HepG2 (cell line): ENCODE results near the gene MTA2. TPM values are rescaled to one million over a fixed set of nuclear protein-coding genes. Genes with fewer than 3 reads are reported as not detected.
A peak's percentile ranks its signal among the peaks of the same experiment; 100 is the strongest.

Source experiments
- ATAC-seq: fragments of 200-7000 bp; cut with Tn5 transposase; 3 replicates; pipeline ENCODE4 v1.9.1; 2020; ENCODE audit warnings: mild to moderate bottlenecking, moderate library complexity
- BruUV-seq: library from RNA; stranded (reverse); fragments of 400-500 nt; replicated peaks from 2 replicates; lab custom pipeline; 2021; lab: Mats Ljungman, UMichigan
- CTCF ChIA-PET: fragments of 300-600 bp; formaldehyde crosslinking; extraction: SDS; loops from one replicate; lab custom pipeline; 2021; ENCODE audit warnings: low total read pairs, inconsistent platforms, low intra/inter-chr PET ratio; lab: Yijun Ruan, JAX
- POLR2A ChIA-PET: fragments of 350-600 bp; sonication (Branson Sonifier 250); formaldehyde crosslinking; loops from one replicate; lab custom pipeline; 2020; ENCODE audit warnings: antibody characterized with exemption, inconsistent platforms; lab: Yijun Ruan, JAX
- DNase-seq: peaks from one replicate; pipeline ENCODE4 v3.0.0-alpha.2; 2015; ENCODE audit warnings: low spot score
- FAIRE-seq: peaks from 3 replicates; lab custom pipeline; 2011; peaks lifted over from hg19 to GRCh38; lab: Jason Lieb, UNC
- H2AFZ ChIP-seq: one replicate; pipeline ENCODE4 v1.6.1; 2011; ENCODE audit warnings: low read length, inconsistent platforms
- H3K27ac ChIP-seq: fragments of 300-600 bp; 3 replicates; pipeline ENCODE4 v1.8.0; 2011; ENCODE audit warnings: mixed run types, mild to moderate bottlenecking, mixed read lengths, low read length, inconsistent platforms; ENCODE audit not compliant: insufficient read depth; ENCODE audit errors: extremely low read length
- H3K27me3 ChIP-seq, 2 experiments: fragments of 200-600 bp in 1 of 2; 2 replicates in 1 of 2; 3 replicates in 1 of 2; pipeline versions ENCODE4 v1.6.0 to v1.8.0; 2011; ENCODE audit warnings: low read length in 2 of 2, mild to moderate bottlenecking in 2 of 2, moderate library complexity in 2 of 2, inconsistent platforms in 1 of 2; ENCODE audit not compliant: insufficient read depth in 2 of 2, control insufficient read depth in 1 of 2
- H3K36me3 ChIP-seq, 2 experiments: fragments of 200-600 bp in 1 of 2; replicated peaks in 1 of 2; 2 replicates in 1 of 2; 3 replicates in 1 of 2; pipeline versions ENCODE4 v1.5.1 to v1.8.0; 2011; ENCODE audit warnings: low read length in 2 of 2, inconsistent platforms in 1 of 2; ENCODE audit not compliant: insufficient read depth in 2 of 2, control insufficient read depth in 1 of 2
- H3K4me1 ChIP-seq: 2 replicates; pipeline ENCODE4 v1.5.1; 2012; ENCODE audit warnings: low read length, inconsistent platforms; ENCODE audit not compliant: insufficient read depth
- H3K4me2 ChIP-seq: 2 replicates; pipeline ENCODE4 v1.6.0; 2011; ENCODE audit warnings: low read depth, low read length, inconsistent platforms
- H3K4me3 ChIP-seq, 3 experiments: fragments of 200-600 bp in 1 of 3; sonication (generic), shearing (Covaris generic) in 1 of 3; replicated peaks in 1 of 3; 2 replicates each; pipeline ENCODE4 v1.5.1; 2011 to 2016; ENCODE audit warnings: low read length in 3 of 3, inconsistent platforms in 2 of 3, low read depth in 2 of 3, mild to moderate bottlenecking in 2 of 3, control low read depth in 1 of 3, mixed read lengths in 1 of 3; ENCODE audit not compliant: insufficient read depth in 1 of 3
- H3K79me2 ChIP-seq: one replicate; pipeline ENCODE4 v1.6.1; 2011; ENCODE audit warnings: low read length, inconsistent platforms; ENCODE audit not compliant: insufficient read depth
- H3K9ac ChIP-seq: 2 replicates; pipeline ENCODE4 v1.6.0; 2011; ENCODE audit warnings: mild to moderate bottlenecking, low read depth, low read length, inconsistent platforms; ENCODE audit not compliant: insufficient read depth
- H3K9me3 ChIP-seq: 2 replicates; pipeline ENCODE4 v1.5.1; 2012; ENCODE audit warnings: mild to moderate bottlenecking, low read length
- H4K20me1 ChIP-seq: 2 replicates; pipeline ENCODE4 v1.6.0; 2011; ENCODE audit warnings: inconsistent platforms, mild to moderate bottlenecking, low read length, moderate library complexity; ENCODE audit not compliant: insufficient read depth
- AGO2 ChIP-seq: fragments of 200-400 bp; formaldehyde crosslinking; optimal IDR thresholded peaks from 2 replicates; pipeline ENCODE3; 2017; ENCODE audit warnings: mild to moderate bottlenecking, low read depth, low read length, moderate library complexity
- AKAP8 ChIP-seq: sonication (generic); formaldehyde crosslinking; IDR thresholded peaks from 2 replicates; pipeline ENCODE4 v1.5.1; 2020; ENCODE audit warnings: mild to moderate bottlenecking, missing genetic modification reagents
- FOXO4 ChIP-seq: sonication (generic); formaldehyde crosslinking; conservative IDR thresholded peaks from 2 replicates; pipeline ENCODE4 v1.8.1; 2023; ENCODE audit warnings: missing genetic modification reagents
- MEF2D ChIP-seq: sonication (generic); formaldehyde crosslinking; IDR thresholded peaks from 2 replicates; pipeline ENCODE4 v1.5.1; 2020; ENCODE audit warnings: mild to moderate bottlenecking, missing genetic modification reagents
- POLR2AphosphoS5 ChIP-seq: IDR thresholded peaks from 2 replicates; pipeline ENCODE4 v1.6.1; 2012; ENCODE audit warnings: low read depth, low read length
- RARG ChIP-seq: sonication (generic); formaldehyde crosslinking; IDR thresholded peaks from 2 replicates; pipeline ENCODE4 v1.4.0; 2020; ENCODE audit warnings: low read depth, mild to moderate bottlenecking, missing genetic modification reagents
- TRIM24 ChIP-seq: sonication (generic); formaldehyde crosslinking; IDR thresholded peaks from 2 replicates; pipeline ENCODE4 v1.8.0; 2022; ENCODE audit warnings: mild to moderate bottlenecking, missing genetic modification reagents
- ZNF207 ChIP-seq: fragments of 450-650 bp; IDR thresholded peaks from 2 replicates; pipeline ENCODE4 v1.6.1; 2016; ENCODE audit warnings: antibody characterized with exemption, borderline replicate concordance
- WGBS: methylation state at CpG from one replicate; pipeline ENCODE4 v1.1.6; 2017; ENCODE audit warnings: low lambda C conversion rate; 5-methylcytosine and 5-hydroxymethylcytosine counted together
- in situ Hi-C: cut with HindIII; loops from 2 replicates; pipeline ENCODE4 v1.10.0; 2017; ENCODE audit warnings: low pct_unique_long_range_greater_than_20kb; ENCODE audit not compliant: extremely low pct_ligation_motif_present
- intact Hi-C: fragments of 100-400 bp; cut with micrococcal nuclease; formaldehyde crosslinking; loops from one replicate; pipeline ENCODE4 v1.10.0; 2022; ENCODE audit not compliant: unreplicated experiment
- polyA plus RNA-seq, 8 experiments: library from polyadenylated mRNA; depleted of rRNA in 3 of 8; stranded (reverse) in 7 of 8; unstranded in 1 of 8; fragments of >200 nt; fragmentation: Illumina TruSeq in 4 of 8; extraction: Trizol in 4 of 8; gene quantifications; 2 replicates each; pipeline versions ENCODE4 v1.2.1 to v1.2.3, GENCODE V29; 2011 to 2016; ENCODE audit warnings: low read depth in 4 of 8, missing spikeins in 1 of 8, mixed read lengths in 1 of 8; ENCODE audit not compliant: insufficient read depth in 1 of 8
- total RNA-seq, 5 experiments: library from RNA; depleted of rRNA; stranded (reverse); fragments of >200 nt; fragmentation: Illumina TruSeq; extraction: Trizol; gene quantifications; 2 replicates each; pipeline ENCODE4 v1.2.3, GENCODE V29; 2016; ENCODE audit warnings: low read depth in 1 of 5

MTA2 gene
- total and polyA plus RNA-seq, 2 of the 13 experiments (the other 11 are each of a cell fraction or from before 2014, with no cell fraction given) = 14.0 to 70.0 TPM

GRCh38 chr11:62648185-62648966, 46.7 kb upstream of the MTA2 start:
- intact Hi-C loops = no loop called here
- ATAC-seq (no peak), FAIRE-seq (no peak), DNase-seq (no peak)
- Histone ChIP-seq H3K9me3 (no peaks in the 10 kb centered on the region), H2AFZ (no peak overlapping the region), H3K27me3 (no peaks in the 10 kb centered on the region), H4K20me1 (peaks cover 8% of the 10 kb centered on the region), H3K4me2 (no peak overlapping the region), H3K9ac (no peak overlapping the region), H3K4me3 (no peak overlapping the region), H3K4me1 (peaks cover 45% of the 10 kb centered on the region), H3K36me3 (peaks cover 4 to 24% of the 10 kb centered on the region in 2 experiments; a peak in 3 of 5 replicates), H3K79me2 (peaks cover 46% of the 10 kb centered on the region), H3K27ac (no peak overlapping the region)
- no TSS peak for BruUV-seq
- WGBS = 91% methylated on average over 4 of the region's 24 CpGs
- TF ChIP-seq AGO2 (peak; percentile 58), ZNF207 (no peak)
- CTCF ChIA-PET = no interaction called here
- POLR2A ChIA-PET = interaction anchor here (0.9 to 5.0 kb wide), 7 partner anchors 17 to 224 kb away, joined by 3 to 53 read pairs (median 4); partner anchors contain the start of genes B3GAT3, C11orf98, CSKMT and EEF1G
- in situ Hi-C loops = no loop called here

GRCh38 chr11:62647609-62648005, 45.9 kb upstream of the MTA2 start:
- Histone ChIP-seq H3K36me3 (peaks cover 4 to 24% of the 10 kb centered on the region in 2 experiments; a peak in 3 of 5 replicates), H3K79me2 (peaks cover 46% of the 10 kb centered on the region), H3K9ac (no peak overlapping the region), H3K4me2 (peak overlapping the region; percentile 68; the same call in 1 of the 2 replicates), H3K27me3 (no peaks in the 10 kb centered on the region), H3K4me1 (peaks cover 52% of the 10 kb centered on the region), H2AFZ (no peak overlapping the region), H4K20me1 (peaks cover 8% of the 10 kb centered on the region), H3K9me3 (no peaks in the 10 kb centered on the region), H3K4me3 (no peak overlapping the region), H3K27ac (peak overlapping the region; percentile 98)
- TF ChIP-seq TRIM24 (CRISPR knock-in tag) (no peak), RARG (no peak), MEF2D (CRISPR knock-in tag) (no peak), FOXO4 (CRISPR knock-in tag) (0 out of 2 replicates have a peak, but pooled peaks have one; percentile 27), POLR2AphosphoS5 (0 out of 2 replicates have a peak, but pooled peaks have one; percentile 17), AKAP8 (CRISPR knock-in tag) (0 out of 2 replicates have a peak, but pooled peaks have one; percentile 23)
- intact Hi-C loops (no loop called here), in situ Hi-C loops (no loop called here)
- POLR2A ChIA-PET = interaction anchor here (1.3 to 5.0 kb wide), 5 partner anchors 18 to 223 kb away, joined by 3 to 53 read pairs (median 19); partner anchors contain the start of genes B3GAT3, C11orf98, CSKMT and LBHD1
- 91% methylated on average over 3 of the region's 6 CpGs for whole genome bisulfite sequencing
- BruUV-seq = no TSS peak
- no peak for DNase-seq
- CTCF ChIA-PET = no interaction called here
- FAIRE-seq = no peak
- no peak for ATAC-seq
